Tibial artery (tissue), 4 donors: ENCODE measurements around the gene ZCCHC14.

ENCODE experiments used
- DNase-seq, 2 donors: peaks; one replicate each; pipeline ENCODE4 v3.0.0-alpha.2; 2019
- H3K27ac ChIP-seq, 2 donors: fragments of 200-600 bp; sonication (generic) in 1 of 2; 1 replicate in 1 of 2; 2 replicates in 1 of 2; pipeline ENCODE4 v1.5.1; 2018 to 2019; ENCODE audit warnings: mild to moderate bottlenecking in 1 of 2
- H3K27me3 ChIP-seq, 2 donors: fragments of 200-600 bp; sonication (generic) in 1 of 2; one replicate each; pipeline versions ENCODE4 v1.5.1 to v1.6.0; 2016 to 2019
- H3K36me3 ChIP-seq, 3 donors: fragments of 200-600 bp; sonication (generic) in 2 of 3; one replicate each; pipeline ENCODE4 v1.5.1; 2016 to 2019; ENCODE audit warnings: mild to moderate bottlenecking in 2 of 3
- H3K4me1 ChIP-seq, 4 donors: fragments of 200-600 bp; sonication (generic) in 2 of 4; 1 replicate in 3 of 4; 2 replicates in 1 of 4; pipeline ENCODE4 v1.5.1; 2016 to 2019
- H3K4me3 ChIP-seq, 2 donors: fragments of 200-600 bp; sonication (generic) in 1 of 2; 1 replicate in 1 of 2; 2 replicates in 1 of 2; pipeline ENCODE4 v1.5.1; 2018 to 2019; ENCODE audit warnings: mild to moderate bottlenecking in 2 of 2
- H3K9me3 ChIP-seq, 3 donors: fragments of 200-600 bp; sonication (generic) in 1 of 3; one replicate each; pipeline ENCODE4 v1.5.1; 2016 to 2019
- CTCF ChIP-seq, 2 experiments: fragments of 200-600 bp in 1 of 2; fragments of 450-650 bp in 1 of 2; IDR thresholded peaks; one replicate each; pipeline ENCODE4 v1.5.1; 2017 to 2019; ENCODE audit warnings: antibody characterized with exemption in 2 of 2, mild to moderate bottlenecking in 1 of 2, moderate library complexity in 1 of 2
- intact Hi-C: fragments of 100-400 bp; cut with DNase I; formaldehyde crosslinking; loops from one replicate; pipeline ENCODE4 v1.15.0; 2023; ENCODE audit warnings: low total_unique reads

ZCCHC14 gene

GRCh38 chr16:87420026-87421002 is 72.5 kb downstream of the ZCCHC14 start:
- no peak for DNase-seq
- H3K36me3 ChIP-seq = peaks cover 32 to 93% (median 71%) of the 10 kb centered on the region in 3 donors
- TF ChIP-seq CTCF (IDR thresholded peaks at IDR 0.05) = no peak

GRCh38 chr16:87418644-87419043 is 74.2 kb downstream of the ZCCHC14 start:
- Histone ChIP-seq H3K4me3 (no peak overlapping the region), H3K9me3 (no peaks in the 10 kb centered on the region), H3K4me1 (no peaks in the 10 kb centered on the region), H3K36me3 (peaks cover 48 to 99% (median 87%) of the 10 kb centered on the region in 3 donors), H3K27me3 (no peaks in the 10 kb centered on the region), H3K27ac (no peak overlapping the region)
- TF ChIP-seq CTCF (IDR thresholded peaks at IDR 0.05) = no peak
- DNase-seq = no peak
- intact Hi-C loops = loop anchor here (5.0 kb wide), 1 partner anchor 219 kb away; no protein-coding TSS in a partner anchor

More at GRCh38 chr16:87420026-87421002, 72.5 kb downstream of the ZCCHC14 start:
- no peaks in the 10 kb centered on the region for H3K9me3 ChIP-seq
- no peak overlapping the region for H3K4me3 ChIP-seq
- intact Hi-C loops = no loop called here
- no peaks in the 10 kb centered on the region for H3K27me3 ChIP-seq
- no peak overlapping the region for H3K27ac ChIP-seq
- no peaks in the 10 kb centered on the region for H3K4me1 ChIP-seq

GRCh38 chr16:87418216-87418615 is 74.6 kb downstream of the ZCCHC14 start:
- Histone ChIP-seq H3K9me3 (no peaks in the 10 kb centered on the region), H3K4me3 (no peak overlapping the region), H3K27me3 (no peaks in the 10 kb centered on the region), H3K27ac (no peak overlapping the region), H3K4me1 (no peaks in the 10 kb centered on the region), H3K36me3 (peaks cover 53 to 99% (median 91%) of the 10 kb centered on the region in 3 donors)
- intact Hi-C loops = loop anchor here (5.0 kb wide), 1 partner anchor 219 kb away; no protein-coding TSS in a partner anchor
- DNase-seq = no peak
- no peak for TF ChIP-seq CTCF (IDR thresholded peaks at IDR 0.05)

GRCh38 chr16:87417528-87417910 is 75.3 kb downstream of the ZCCHC14 start:
- H3K9me3 ChIP-seq = no peaks in the 10 kb centered on the region
- no peak for TF ChIP-seq CTCF (IDR thresholded peaks at IDR 0.05)
- H3K27ac ChIP-seq = no peak overlapping the region
- intact Hi-C loops = loop anchor here (5.0 kb wide), 1 partner anchor 220 kb away; no protein-coding TSS in a partner anchor
- peaks cover 54 to 99% (median 92%) of the 10 kb centered on the region in 3 donors for H3K36me3 ChIP-seq
- no peak overlapping the region for H3K4me3 ChIP-seq
- H3K4me1 ChIP-seq = no peaks in the 10 kb centered on the region
- peak in 1 of 2 donors; percentile 53 for DNase-seq
- no peaks in the 10 kb centered on the region for H3K27me3 ChIP-seq

GRCh38 chr16:87416826-87417527 is 75.8 kb downstream of the ZCCHC14 start:
- Histone ChIP-seq H3K9me3 (no peaks in the 10 kb centered on the region), H3K36me3 (peaks cover 57 to 99% (median 94%) of the 10 kb centered on the region in 3 donors), H3K4me1 (no peaks in the 10 kb centered on the region), H3K27ac (no peak overlapping the region), H3K4me3 (no peak overlapping the region), H3K27me3 (no peaks in the 10 kb centered on the region)
- DNase-seq = peak; percentile 64 to 66
- intact Hi-C loops = loop anchor here (5.0 kb wide), 1 partner anchor 220 kb away; no protein-coding TSS in a partner anchor
- peak; percentile 62 to 76 for TF ChIP-seq CTCF (IDR thresholded peaks at IDR 0.05)
